Endodermal cell (in vitro differentiated cells): Measurements from ENCODE around the gene GPX4. TPM values are rescaled to one million over a fixed set of nuclear protein-coding genes. Genes with fewer than 3 reads are reported as not detected.

Source experiments
- DNase-seq: peaks from one replicate; pipeline ENCODE4 v3.0.0-alpha.2; 2017
- H3K27ac ChIP-seq: 2 replicates; pipeline ENCODE4 v1.5.1; 2013; ENCODE audit warnings: mild to moderate bottlenecking, low read depth, low read length, moderate library complexity
- H3K27me3 ChIP-seq: 2 replicates; pipeline ENCODE4 v1.6.1; 2013; ENCODE audit warnings: mild to moderate bottlenecking, low read length, moderate library complexity; ENCODE audit not compliant: insufficient read depth, control insufficient read depth, poor library complexity, severe bottlenecking
- H3K36me3 ChIP-seq: 2 replicates; pipeline ENCODE4 v1.7.0; 2013; ENCODE audit warnings: mild to moderate bottlenecking, low read length, moderate library complexity; ENCODE audit not compliant: control insufficient read depth, insufficient read depth
- H3K4me1 ChIP-seq: one replicate; pipeline ENCODE4 v1.7.0; 2013; ENCODE audit warnings: low read length; ENCODE audit not compliant: control insufficient read depth, insufficient read depth
- H3K4me3 ChIP-seq: 2 replicates; pipeline ENCODE4 v1.5.1; 2013; ENCODE audit warnings: mild to moderate bottlenecking, low read length, moderate library complexity
- H3K9ac ChIP-seq: 2 replicates; pipeline ENCODE4 v1.6.1; 2013; ENCODE audit warnings: mild to moderate bottlenecking, low read length, moderate library complexity; ENCODE audit not compliant: poor library complexity, severe bottlenecking; ENCODE audit errors: extremely low read depth
- H3K9me3 ChIP-seq: 2 replicates; pipeline ENCODE4 v1.6.1; 2013; ENCODE audit warnings: mild to moderate bottlenecking, low read length, moderate library complexity; ENCODE audit not compliant: control insufficient read depth
- H3K27ac Mint-ChIP-seq: 2 replicates; pipeline ENCODE4 v1.8.0; 2020; ENCODE audit warnings: mixed read lengths
- H3K27me3 Mint-ChIP-seq: 2 replicates; pipeline ENCODE4 v1.8.0; 2021; ENCODE audit warnings: mild to moderate bottlenecking, mixed read lengths; ENCODE audit not compliant: insufficient read depth
- H3K36me3 Mint-ChIP-seq: 2 replicates; pipeline ENCODE4 v1.8.0; 2020; ENCODE audit warnings: low read depth, mixed read lengths
- H3K4me1 Mint-ChIP-seq: 2 replicates; pipeline ENCODE4 v1.8.0; 2020; ENCODE audit warnings: mixed read lengths
- H3K4me3 Mint-ChIP-seq: 2 replicates; pipeline ENCODE4 v1.8.0; 2020; ENCODE audit warnings: mild to moderate bottlenecking, moderate library complexity, mixed read lengths
- H3K9me3 Mint-ChIP-seq: 2 replicates; pipeline ENCODE4 v1.8.0; 2020; ENCODE audit warnings: mild to moderate bottlenecking, mixed read lengths
- WGBS, 2 experiments: methylation state at CpG; one replicate each; pipeline versions ENCODE4 v1.1.5 to v1.1.7; 2013; ENCODE audit warnings: missing lambda C conversion rate in 2 of 2, mixed read lengths in 1 of 2; ENCODE audit not compliant: insufficient coverage in 1 of 2, insufficient read length in 1 of 2; 5-methylcytosine and 5-hydroxymethylcytosine counted together
- total RNA-seq, 2 donors: library from RNA; stranded (reverse); fragmentation: NEBNext Ultra II Directional in 1 of 2; extraction: Animal tissue kit (Norgen Biotek cat#: 25700) in 1 of 2; gene quantifications; 2 replicates in 1 of 2; 3 replicates in 1 of 2; pipeline ENCODE4 v1.2.1, GENCODE V29; 2021
- TF ChIP-seq, protein P1 (sequence below): fragments of 200-600 bp; sonication (generic); conservative IDR thresholded peaks from 2 replicates; pipeline ENCODE4 v1.5.0; 2021; ENCODE audit warnings: antibody characterized with exemption, mild to moderate bottlenecking

The GPX4 gene
- total RNA-seq, 2 donors from 2014 or later: 331 to 449 TPM

GRCh38 chr19:1151037-1151724 lies 47.4 kb downstream of the GPX4 start:
- H3K4me1 Mint-ChIP-seq: no peaks in the 10 kb centered on the region
- peaks cover 17% of the 10 kb centered on the region for H3K36me3 Mint-ChIP-seq
- H3K4me3 Mint-ChIP-seq: no peak overlapping the region
- Histone ChIP-seq H3K36me3 (peaks cover 16% of the 10 kb centered on the region), H3K4me3 (no peak overlapping the region), H3K9me3 (no peaks in the 10 kb centered on the region), H3K27ac (no peak overlapping the region), H3K9ac (no peak overlapping the region), H3K4me1 (no peaks in the 10 kb centered on the region), H3K27me3 (no peaks in the 10 kb centered on the region)
- TF ChIP-seq, protein P1, sequence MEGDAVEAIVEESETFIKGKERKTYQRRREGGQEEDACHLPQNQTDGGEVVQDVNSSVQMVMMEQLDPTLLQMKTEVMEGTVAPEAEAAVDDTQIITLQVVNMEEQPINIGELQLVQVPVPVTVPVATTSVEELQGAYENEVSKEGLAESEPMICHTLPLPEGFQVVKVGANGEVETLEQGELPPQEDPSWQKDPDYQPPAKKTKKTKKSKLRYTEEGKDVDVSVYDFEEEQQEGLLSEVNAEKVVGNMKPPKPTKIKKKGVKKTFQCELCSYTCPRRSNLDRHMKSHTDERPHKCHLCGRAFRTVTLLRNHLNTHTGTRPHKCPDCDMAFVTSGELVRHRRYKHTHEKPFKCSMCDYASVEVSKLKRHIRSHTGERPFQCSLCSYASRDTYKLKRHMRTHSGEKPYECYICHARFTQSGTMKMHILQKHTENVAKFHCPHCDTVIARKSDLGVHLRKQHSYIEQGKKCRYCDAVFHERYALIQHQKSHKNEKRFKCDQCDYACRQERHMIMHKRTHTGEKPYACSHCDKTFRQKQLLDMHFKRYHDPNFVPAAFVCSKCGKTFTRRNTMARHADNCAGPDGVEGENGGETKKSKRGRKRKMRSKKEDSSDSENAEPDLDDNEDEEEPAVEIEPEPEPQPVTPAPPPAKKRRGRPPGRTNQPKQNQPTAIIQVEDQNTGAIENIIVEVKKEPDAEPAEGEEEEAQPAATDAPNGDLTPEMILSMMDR: no peak
- no peak for DNase-seq
- 94 to 97% methylated on average over 3 to 12 of the region's 12 CpGs for WGBS, 2 experiments
- H3K9me3 Mint-ChIP-seq: no peaks in the 10 kb centered on the region
- H3K27me3 Mint-ChIP-seq: no peaks in the 10 kb centered on the region
- no peak overlapping the region for H3K27ac Mint-ChIP-seq

DNA sequence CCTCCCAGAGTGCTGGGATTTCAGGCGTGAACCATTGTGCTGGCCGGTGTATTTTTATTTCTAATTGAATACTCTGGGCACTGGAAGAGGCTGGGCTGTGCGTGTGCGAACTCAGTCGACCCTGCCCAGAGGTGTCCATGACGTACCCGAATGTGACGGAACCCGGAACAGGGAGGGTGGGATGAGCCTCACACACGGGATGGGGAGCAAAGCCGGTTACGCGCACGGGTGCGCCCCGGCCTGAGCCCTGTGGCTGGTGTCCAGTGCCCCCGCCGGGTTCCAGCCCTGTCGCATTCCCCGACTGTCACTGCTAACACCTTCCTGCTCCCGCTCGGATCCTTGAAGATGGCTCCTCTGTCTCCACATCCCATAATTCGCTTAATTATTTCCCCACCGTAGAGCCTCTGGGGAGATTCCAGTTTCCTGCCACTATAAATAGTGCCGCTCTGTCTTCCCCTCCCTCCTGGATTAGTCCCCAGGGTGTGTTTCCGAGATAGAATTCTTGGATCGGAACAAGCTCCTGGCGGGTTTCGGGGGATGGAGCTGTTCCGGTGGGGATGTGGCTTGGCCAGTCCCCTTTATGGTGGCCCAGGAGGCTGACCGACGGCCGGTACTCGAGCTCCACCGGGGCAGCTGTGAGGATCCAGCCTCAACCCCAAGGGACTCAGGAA lies 48.3 kb downstream of the GPX4 start:
- H3K9me3 Mint-ChIP-seq: no peaks in the 10 kb centered on the region
- Histone ChIP-seq H3K9ac (no peak overlapping the region), H3K9me3 (no peaks in the 10 kb centered on the region), H3K27ac (no peak overlapping the region), H3K36me3 (peaks cover 16% of the 10 kb centered on the region), H3K4me1 (no peaks in the 10 kb centered on the region), H3K4me3 (no peak overlapping the region), H3K27me3 (no peaks in the 10 kb centered on the region)
- peaks cover 17% of the 10 kb centered on the region for H3K36me3 Mint-ChIP-seq
- no peak overlapping the region for H3K4me3 Mint-ChIP-seq
- TF ChIP-seq, protein P1: no peak
- DNase-seq: no peak
- no peaks in the 10 kb centered on the region for H3K27me3 Mint-ChIP-seq
- no peaks in the 10 kb centered on the region for H3K4me1 Mint-ChIP-seq
- H3K27ac Mint-ChIP-seq: no peak overlapping the region
- 95% methylated on average over 27 to 35 of the region's 35 CpGs for WGBS, 2 experiments

DNA sequence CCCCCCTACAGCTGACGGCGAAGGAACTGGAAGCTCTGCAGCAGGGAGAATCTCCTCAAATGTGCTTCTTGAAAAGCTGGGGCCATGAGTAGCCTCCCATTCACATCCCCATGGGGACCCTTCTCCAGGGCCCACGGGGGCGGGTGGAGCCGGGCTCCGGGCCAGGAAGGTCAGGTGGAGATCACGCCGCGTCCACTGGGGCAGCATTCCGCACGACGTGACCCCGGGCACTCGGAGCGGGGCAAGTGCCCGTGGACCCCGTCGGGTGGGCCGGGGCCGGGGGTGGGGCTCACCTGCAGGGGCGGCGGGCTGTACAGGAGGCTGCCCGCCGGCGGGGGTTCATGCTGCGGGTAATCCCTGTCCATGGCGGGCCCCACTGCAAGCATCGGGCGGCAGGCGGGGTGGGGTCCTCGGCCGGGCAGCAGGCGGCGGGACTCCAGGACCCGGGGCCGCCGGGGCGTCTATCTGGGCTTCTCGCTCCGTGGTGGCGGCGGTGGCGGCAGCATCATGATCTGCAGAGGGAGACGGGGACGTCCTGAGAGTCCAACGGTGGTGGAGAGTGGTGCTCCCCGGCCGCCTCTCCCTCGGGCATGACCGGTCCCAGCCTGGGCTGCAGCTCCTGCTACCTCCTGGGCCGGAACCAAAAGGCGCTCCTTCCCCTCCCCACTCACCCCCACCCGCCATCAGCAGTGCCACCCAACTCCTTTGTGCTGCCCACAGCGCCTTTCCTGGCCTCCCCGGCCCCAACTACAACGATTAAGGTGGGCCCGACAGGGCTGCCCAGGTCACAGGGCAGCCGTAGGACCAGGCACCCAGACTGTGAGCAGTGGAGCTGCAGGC lies 50.3 kb downstream of the GPX4 start:
- Histone ChIP-seq H3K9me3 (no peaks in the 10 kb centered on the region), H3K9ac (no peak overlapping the region), H3K36me3 (peaks cover 16% of the 10 kb centered on the region), H3K4me1 (no peaks in the 10 kb centered on the region), H3K4me3 (no peak overlapping the region), H3K27ac (peak overlapping the region; percentile 17), H3K27me3 (no peaks in the 10 kb centered on the region)
- 95 to 96% methylated on average over 43 to 58 of the region's 58 CpGs for WGBS, 2 experiments
- Mint-ChIP-seq H3K4me3 (no peak overlapping the region), H3K27me3 (no peaks in the 10 kb centered on the region), H3K36me3 (peaks cover 15% of the 10 kb centered on the region), H3K4me1 (no peaks in the 10 kb centered on the region), H3K27ac (no peak overlapping the region), H3K9me3 (no peaks in the 10 kb centered on the region)
- TF ChIP-seq, protein P1: no peak
- DNase-seq: no peak
